ENCODE results near the gene NUDT14. TPM values are rescaled to one million over a fixed set of nuclear protein-coding genes. Genes with fewer than 3 reads are reported as not detected.

The NUDT14 gene
- total RNA-seq, 1 donor from 2014 or later, result 87.4 TPM

GRCh38 chr14:105195522-105196264 lies 14.6 kb upstream of the NUDT14 start:
- Histone ChIP-seq H3K36me3 (ENCODE audit: control insufficient read depth, insufficient read depth, low read length) (no peaks in the 10 kb centered on the region), H3K4me3 (ENCODE audit: low read depth, low read length) (no peak overlapping the region), H3K27me3 (ENCODE audit: control insufficient read depth, insufficient read depth, low read length) (peaks cover 35% of the 10 kb centered on the region)
- TF ChIP-seq CTCF (IDR thresholded peaks at IDR 0.05; ENCODE audit: insufficient read depth, low read length, poor library complexity, severe bottlenecking), result no peak
- DNase-seq (ENCODE audit: low read depth), result no peak

- no peak for TF ChIP-seq CTCF (IDR thresholded peaks at IDR 0.05; ENCODE audit: insufficient read depth, low read length, poor library complexity, severe bottlenecking)
- Histone ChIP-seq H3K27me3 (ENCODE audit: control insufficient read depth, insufficient read depth, low read length) (peaks cover 35% of the 10 kb centered on the region), H3K4me3 (ENCODE audit: low read depth, low read length) (no peak overlapping the region), H3K36me3 (ENCODE audit: control insufficient read depth, insufficient read depth, low read length) (no peaks in the 10 kb centered on the region)
- DNase-seq (ENCODE audit: low read depth), result no peak
Observed at GRCh38 chr14:105195051-105195450, 13.9 kb upstream of the NUDT14 start.

- Histone ChIP-seq H3K4me3 (ENCODE audit: low read depth, low read length) (no peak overlapping the region), H3K36me3 (ENCODE audit: control insufficient read depth, insufficient read depth, low read length) (no peaks in the 10 kb centered on the region), H3K27me3 (ENCODE audit: control insufficient read depth, insufficient read depth, low read length) (peaks cover 35% of the 10 kb centered on the region)
- DNase-seq (ENCODE audit: low read depth), result no peak
- TF ChIP-seq CTCF (IDR thresholded peaks at IDR 0.05; ENCODE audit: insufficient read depth, low read length, poor library complexity, severe bottlenecking), result no peak
Observed at GRCh38 chr14:105193916-105194782, 13.0 kb upstream of the NUDT14 start.

- Histone ChIP-seq H3K4me3 (ENCODE audit: low read depth, low read length) (no peak overlapping the region), H3K27me3 (ENCODE audit: control insufficient read depth, insufficient read depth, low read length) (peaks cover 32% of the 10 kb centered on the region), H3K36me3 (ENCODE audit: control insufficient read depth, insufficient read depth, low read length) (no peaks in the 10 kb centered on the region)
- no peak for DNase-seq (ENCODE audit: low read depth)
- TF ChIP-seq CTCF (IDR thresholded peaks at IDR 0.05; ENCODE audit: insufficient read depth, low read length, poor library complexity, severe bottlenecking), result no peak
Observed at GRCh38 chr14:105192866-105193731, 12.0 kb upstream of the NUDT14 start.

GRCh38 chr14:105187935-105188524 lies 6.9 kb upstream of the NUDT14 start:
- Histone ChIP-seq H3K36me3 (ENCODE audit: control insufficient read depth, insufficient read depth, low read length) (no peaks in the 10 kb centered on the region), H3K27me3 (ENCODE audit: control insufficient read depth, insufficient read depth, low read length) (peaks cover 5% of the 10 kb centered on the region), H3K4me3 (ENCODE audit: low read depth, low read length) (no peak overlapping the region)
- DNase-seq (ENCODE audit: low read depth), result no peak
- TF ChIP-seq CTCF (IDR thresholded peaks at IDR 0.05; ENCODE audit: insufficient read depth, low read length, poor library complexity, severe bottlenecking), result peak; percentile 16

All from kidney epithelial cell (primary cell).